Measurements from ENCODE around the gene SEPTIN7.

SEPTIN7 gene

DNA sequence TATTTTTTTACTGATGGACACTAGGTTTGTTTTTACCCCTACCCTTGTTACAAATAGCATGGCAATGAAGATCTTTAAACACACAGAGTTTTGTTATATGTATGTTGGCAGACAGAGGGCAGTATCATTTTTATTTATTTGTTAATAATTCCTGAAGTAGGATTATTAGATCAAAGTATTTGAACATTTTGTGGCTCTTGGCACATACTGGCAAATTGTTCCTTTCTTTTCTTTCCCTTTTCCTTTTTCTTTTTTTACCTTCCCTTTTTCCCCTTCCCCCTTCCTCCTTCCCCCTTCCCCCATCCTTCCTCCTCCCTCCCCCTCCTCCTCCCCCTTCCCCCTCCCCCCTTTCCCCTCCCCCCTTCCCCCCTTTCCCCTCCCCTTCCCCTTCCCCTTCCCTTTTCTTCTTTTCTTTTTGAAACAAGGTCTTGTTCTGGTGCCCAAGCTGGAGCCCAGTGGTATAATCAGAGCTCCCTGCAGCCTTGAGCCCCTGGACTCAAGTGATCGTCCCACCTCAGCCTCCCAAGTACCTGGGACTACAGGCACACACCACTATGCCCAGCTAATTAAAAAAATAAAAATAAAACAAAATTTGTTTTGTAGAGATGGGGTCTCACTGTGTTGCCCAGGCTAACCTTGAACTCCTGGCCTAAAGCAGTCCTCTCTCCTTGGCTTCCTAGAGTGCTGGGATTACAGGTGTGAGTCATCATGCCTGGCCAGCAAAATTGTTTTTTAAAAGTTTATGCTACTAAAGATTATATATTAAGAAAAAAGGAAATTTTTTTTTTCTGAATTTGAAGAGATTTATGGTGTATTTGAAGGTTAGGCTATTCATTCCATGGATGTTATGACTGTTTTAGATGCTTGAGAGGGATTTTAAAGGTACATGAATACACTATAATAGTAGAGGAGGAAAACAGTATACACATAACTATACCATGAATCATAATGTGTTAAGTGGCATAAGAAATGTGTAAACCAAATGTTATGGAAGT is 39.3 kb downstream of the SEPTIN7 start:
- DNase-seq (ENCODE audit: low spot score) = no peak

- DNase-seq (ENCODE audit: low spot score) = no peak
These were observed 46.1 kb downstream of the SEPTIN7 start for GRCh38 chr7:35846816-35847412.

GRCh38 chr7:35848725-35849124 is 47.9 kb downstream of the SEPTIN7 start:
- DNase-seq (ENCODE audit: low spot score) = no peak

DNA sequence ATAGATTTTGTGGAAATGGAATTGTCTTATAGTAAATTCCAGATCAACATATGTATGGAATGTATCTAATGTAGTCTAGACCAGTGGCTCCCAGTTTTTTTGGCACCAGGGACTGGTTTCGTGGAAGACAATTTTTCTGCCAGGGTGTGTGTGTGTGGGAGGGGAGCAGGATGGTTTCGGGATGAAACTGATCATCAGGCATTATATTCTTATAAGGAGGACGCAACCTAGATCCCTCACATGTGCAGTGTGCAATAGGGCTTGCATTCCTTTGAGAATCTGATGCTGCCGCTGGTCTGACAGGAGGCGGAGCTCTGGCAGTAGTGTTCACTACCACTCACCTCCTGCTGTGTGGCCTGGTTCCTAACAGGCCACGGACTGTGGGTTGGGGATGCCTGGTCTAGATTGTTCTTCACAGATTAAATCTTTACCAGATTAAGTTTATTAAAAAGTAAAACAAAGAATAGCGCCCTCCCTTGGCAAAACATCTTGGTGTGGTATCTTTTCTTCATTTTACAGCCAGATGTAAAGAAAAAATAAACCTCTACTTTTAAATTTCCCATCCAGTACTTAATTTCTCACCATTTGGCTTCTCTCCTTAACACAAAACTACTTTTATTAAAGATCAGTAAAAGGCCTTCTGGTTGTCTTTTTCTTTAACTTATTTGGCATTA is 48.4 kb downstream of the SEPTIN7 start:
- DNase-seq (ENCODE audit: low spot score) = no peak

GRCh38 chr7:35849954-35850353 is 49.1 kb downstream of the SEPTIN7 start:
- no peak for DNase-seq (ENCODE audit: low spot score)

Measured in HuH-7 (cell line).